ENCODE data around the gene NPDC1.

Gene NPDC1

GRCh38 chr9:137073992-137074399 is 28.0 kb upstream of the NPDC1 start:
- peaks cover 16% of the 10 kb centered on the region; the same call in 1 of the 2 replicates for H3K4me1 ChIP-seq (ENCODE audit: low read length)
- H3F3A ChIP-seq (ENCODE audit: insufficient read depth, low read length) = peaks cover 4% of the 10 kb centered on the region; the same call in 1 of the 2 replicates
- H3K4me3 ChIP-seq (ENCODE audit: low read length) = no peak overlapping the region
- no peaks in the 10 kb centered on the region for H3K9me2 ChIP-seq (replicated peaks; ENCODE audit: insufficient read depth, low read length)
- no peak for DNase-seq
- H2AFZ ChIP-seq (ENCODE audit: low read length) = no peak overlapping the region
- H3K79me2 ChIP-seq (ENCODE audit: low read length) = peaks cover 21% of the 10 kb centered on the region
- H4K20me1 ChIP-seq (ENCODE audit: insufficient read depth, low read length) = no peaks in the 10 kb centered on the region
- H3K27ac ChIP-seq (ENCODE audit: low read length) = no peak overlapping the region
- H3K4me2 ChIP-seq (ENCODE audit: low read depth, low read length) = no peak overlapping the region
- H3K36me3 ChIP-seq (replicated peaks; ENCODE audit: insufficient read depth, low read length) = no peaks in the 10 kb centered on the region
- no peak overlapping the region for H3K9ac ChIP-seq (ENCODE audit: low read length)
- TF ChIP-seq EZH2phosphoT487 (IDR thresholded peaks at IDR 0.05; ENCODE audit: low read length) = no peak
- TF ChIP-seq CTCF (IDR thresholded peaks at IDR 0.05; ENCODE audit: low read length) = no peak
- H3K27me3 ChIP-seq (replicated peaks; ENCODE audit: insufficient read depth, low read length) = no peaks in the 10 kb centered on the region
- no peaks in the 10 kb centered on the region for H3K9me3 ChIP-seq (replicated peaks; ENCODE audit: insufficient read depth, low read length)

GRCh38 chr9:137071282-137071681 is 25.3 kb upstream of the NPDC1 start:
- H3K79me2 ChIP-seq (ENCODE audit: low read length) = peaks cover 23% of the 10 kb centered on the region

GRCh38 chr9:137070906-137071275 is 24.9 kb upstream of the NPDC1 start:
- DNase-seq = no peak
- Histone ChIP-seq H3K4me1 (ENCODE audit: low read length) (peaks cover 24% of the 10 kb centered on the region), H3K4me3 (ENCODE audit: low read length) (peak overlapping the region; percentile 72), H3K36me3 (replicated peaks; ENCODE audit: insufficient read depth, low read length) (no peaks in the 10 kb centered on the region), H3K9ac (ENCODE audit: low read length) (peak overlapping the region; percentile 67; the same call in 1 of the 2 replicates), H3F3A (ENCODE audit: insufficient read depth, low read length) (peaks cover 10% of the 10 kb centered on the region), H3K9me3 (replicated peaks; ENCODE audit: insufficient read depth, low read length) (no peaks in the 10 kb centered on the region), H3K79me2 (ENCODE audit: low read length) (peaks cover 27% of the 10 kb centered on the region), H2AFZ (ENCODE audit: low read length) (peak overlapping the region; percentile 91), H3K27me3 (replicated peaks; ENCODE audit: insufficient read depth, low read length) (no peaks in the 10 kb centered on the region), H4K20me1 (ENCODE audit: insufficient read depth, low read length) (0 out of 2 replicates have a peak, but pooled peaks cover 3% of the 10 kb centered on the region), H3K27ac (ENCODE audit: low read length) (peak overlapping the region; percentile 46; the same call in 1 of the 2 replicates), H3K9me2 (replicated peaks; ENCODE audit: insufficient read depth, low read length) (no peaks in the 10 kb centered on the region), H3K4me2 (ENCODE audit: low read depth, low read length) (peak overlapping the region; percentile 99)
- no peak for TF ChIP-seq CTCF (IDR thresholded peaks at IDR 0.05; ENCODE audit: low read length)
- no peak for TF ChIP-seq EZH2 (optimal IDR thresholded peaks at IDR 0.05; ENCODE audit: low read depth, low read length)
- no peak for TF ChIP-seq EZH2phosphoT487 (IDR thresholded peaks at IDR 0.05; ENCODE audit: low read length)

More at GRCh38 chr9:137071282-137071681, 25.3 kb upstream of the NPDC1 start:
- Histone ChIP-seq H3K4me1 (ENCODE audit: low read length) (peaks cover 24% of the 10 kb centered on the region), H3K9me2 (replicated peaks; ENCODE audit: insufficient read depth, low read length) (no peaks in the 10 kb centered on the region), H3K27ac (ENCODE audit: low read length) (peak overlapping the region; percentile 46; the same call in 1 of the 2 replicates), H3K27me3 (replicated peaks; ENCODE audit: insufficient read depth, low read length) (no peaks in the 10 kb centered on the region), H3K9me3 (replicated peaks; ENCODE audit: insufficient read depth, low read length) (no peaks in the 10 kb centered on the region), H2AFZ (ENCODE audit: low read length) (peak overlapping the region; percentile 91), H3K4me2 (ENCODE audit: low read depth, low read length) (peak overlapping the region; percentile 99), H3K4me3 (ENCODE audit: low read length) (peak overlapping the region; percentile 72), H3K9ac (ENCODE audit: low read length) (peak overlapping the region; percentile 67; the same call in 1 of the 2 replicates), H3K36me3 (replicated peaks; ENCODE audit: insufficient read depth, low read length) (no peaks in the 10 kb centered on the region), H3F3A (ENCODE audit: insufficient read depth, low read length) (peaks cover 11% of the 10 kb centered on the region), H4K20me1 (ENCODE audit: insufficient read depth, low read length) (0 out of 2 replicates have a peak, but pooled peaks cover 3% of the 10 kb centered on the region)
- DNase-seq = no peak
- TF ChIP-seq EZH2 (optimal IDR thresholded peaks at IDR 0.05; ENCODE audit: low read depth, low read length) (no peak), EZH2phosphoT487 (IDR thresholded peaks at IDR 0.05; ENCODE audit: low read length) (no peak), CTCF (IDR thresholded peaks at IDR 0.05; ENCODE audit: low read length) (no peak)
